Subcutaneous adipose tissue (tissue), 4 donors: ENCODE measurements around the gene SMARCA2. TPM values are rescaled to one million over a fixed set of nuclear protein-coding genes. Genes with fewer than 3 reads are reported as not detected.

Source experiments
- total RNA-seq, 4 donors: library from RNA; depleted of rRNA; stranded (reverse); fragments of >200 nt; gene quantifications; one replicate each; pipeline ENCODE4 v1.1.0, GENCODE V29; 2016
- TF ChIP-seq, protein P1 (sequence below): fragments of 450-650 bp; IDR thresholded peaks from one replicate; pipeline ENCODE4 v1.5.1; 2016; ENCODE audit warnings: low read depth, mild to moderate bottlenecking, control low read depth, antibody characterized with exemption, moderate library complexity

The SMARCA2 gene
- total RNA-seq, 4 donors from 2014 or later: 116 to 186 (median 152) TPM

DNA sequence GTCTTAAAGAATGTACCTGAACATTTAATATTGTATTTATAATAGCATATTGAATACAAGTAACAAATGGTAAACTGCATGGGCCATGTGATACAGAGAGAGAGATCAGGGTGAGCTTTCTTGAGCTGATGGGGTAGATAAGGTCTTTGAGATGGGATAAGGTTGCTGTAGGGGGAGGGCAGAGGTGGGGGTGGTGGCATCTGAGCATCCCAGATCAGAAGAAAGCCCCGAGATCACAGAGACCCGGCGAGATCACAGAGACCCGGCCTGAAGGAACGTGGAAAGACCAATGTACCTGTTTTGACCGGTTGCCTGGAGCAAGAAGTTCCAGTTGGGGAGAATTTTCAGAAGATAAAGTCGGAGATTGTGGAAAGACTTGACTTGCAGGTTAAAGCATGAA lies 6.6 kb downstream of the SMARCA2 start:
- TF ChIP-seq, protein P1, sequence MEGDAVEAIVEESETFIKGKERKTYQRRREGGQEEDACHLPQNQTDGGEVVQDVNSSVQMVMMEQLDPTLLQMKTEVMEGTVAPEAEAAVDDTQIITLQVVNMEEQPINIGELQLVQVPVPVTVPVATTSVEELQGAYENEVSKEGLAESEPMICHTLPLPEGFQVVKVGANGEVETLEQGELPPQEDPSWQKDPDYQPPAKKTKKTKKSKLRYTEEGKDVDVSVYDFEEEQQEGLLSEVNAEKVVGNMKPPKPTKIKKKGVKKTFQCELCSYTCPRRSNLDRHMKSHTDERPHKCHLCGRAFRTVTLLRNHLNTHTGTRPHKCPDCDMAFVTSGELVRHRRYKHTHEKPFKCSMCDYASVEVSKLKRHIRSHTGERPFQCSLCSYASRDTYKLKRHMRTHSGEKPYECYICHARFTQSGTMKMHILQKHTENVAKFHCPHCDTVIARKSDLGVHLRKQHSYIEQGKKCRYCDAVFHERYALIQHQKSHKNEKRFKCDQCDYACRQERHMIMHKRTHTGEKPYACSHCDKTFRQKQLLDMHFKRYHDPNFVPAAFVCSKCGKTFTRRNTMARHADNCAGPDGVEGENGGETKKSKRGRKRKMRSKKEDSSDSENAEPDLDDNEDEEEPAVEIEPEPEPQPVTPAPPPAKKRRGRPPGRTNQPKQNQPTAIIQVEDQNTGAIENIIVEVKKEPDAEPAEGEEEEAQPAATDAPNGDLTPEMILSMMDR: no peak

DNA sequence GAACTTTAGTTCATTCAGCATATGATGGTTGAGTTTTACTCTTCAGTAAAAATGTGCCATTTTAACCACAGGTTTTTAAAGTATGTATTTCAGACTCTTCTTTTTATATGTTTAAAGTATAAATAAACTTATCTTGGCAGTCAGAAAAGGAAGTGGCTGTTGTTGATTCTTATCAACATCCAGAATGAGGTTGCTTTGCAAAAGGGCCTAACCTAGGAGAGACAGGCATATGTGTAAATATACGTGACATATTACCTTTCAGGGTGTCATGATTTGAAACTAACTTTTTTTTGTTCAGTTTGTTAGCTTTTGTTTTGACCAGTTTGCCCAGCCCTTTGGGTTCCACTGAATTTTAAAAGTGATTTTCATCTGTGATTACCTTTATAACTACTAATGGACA lies 7.4 kb downstream of the SMARCA2 start:
- TF ChIP-seq, protein P1: no peak

DNA sequence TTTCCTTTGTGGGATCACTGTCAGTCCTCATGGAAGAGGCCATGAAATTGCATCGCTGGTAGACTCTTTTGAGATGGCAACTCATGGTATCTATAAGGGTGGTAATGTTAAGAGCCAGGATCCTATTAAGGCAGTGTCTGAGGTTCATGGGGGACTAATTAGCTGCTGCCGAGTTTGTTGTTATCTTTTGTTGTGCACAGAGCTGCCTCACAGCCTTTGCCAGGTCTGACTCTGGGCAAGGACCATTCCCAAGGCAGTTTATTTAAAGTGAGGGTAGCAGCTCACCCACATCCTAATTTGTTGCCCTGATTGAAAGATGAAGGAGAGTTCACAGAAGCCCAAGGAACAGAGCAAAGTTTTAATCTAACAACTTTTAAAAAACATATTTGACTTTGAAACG lies 7.9 kb downstream of the SMARCA2 start:
- TF ChIP-seq, protein P1: no peak

DNA sequence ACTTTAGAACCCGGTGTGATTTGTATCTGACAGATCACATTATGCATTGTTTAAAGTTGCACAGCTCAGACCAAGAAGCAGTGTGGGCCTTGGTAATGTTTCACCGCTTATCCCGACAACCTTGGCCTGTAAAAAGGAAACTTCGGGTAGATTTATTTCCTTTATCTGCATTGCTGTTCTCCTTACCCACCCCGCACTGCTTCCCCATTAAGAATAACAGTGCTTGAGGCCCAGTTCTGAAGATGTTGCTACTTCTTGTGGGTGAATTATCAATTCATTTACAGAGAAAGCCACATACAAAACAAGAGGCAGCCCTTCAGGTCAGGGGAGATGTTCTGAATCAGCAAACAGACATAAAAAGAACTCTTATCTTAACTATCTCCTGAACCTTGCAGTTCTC lies 8.4 kb downstream of the SMARCA2 start:
- TF ChIP-seq, protein P1: no peak

DNA sequence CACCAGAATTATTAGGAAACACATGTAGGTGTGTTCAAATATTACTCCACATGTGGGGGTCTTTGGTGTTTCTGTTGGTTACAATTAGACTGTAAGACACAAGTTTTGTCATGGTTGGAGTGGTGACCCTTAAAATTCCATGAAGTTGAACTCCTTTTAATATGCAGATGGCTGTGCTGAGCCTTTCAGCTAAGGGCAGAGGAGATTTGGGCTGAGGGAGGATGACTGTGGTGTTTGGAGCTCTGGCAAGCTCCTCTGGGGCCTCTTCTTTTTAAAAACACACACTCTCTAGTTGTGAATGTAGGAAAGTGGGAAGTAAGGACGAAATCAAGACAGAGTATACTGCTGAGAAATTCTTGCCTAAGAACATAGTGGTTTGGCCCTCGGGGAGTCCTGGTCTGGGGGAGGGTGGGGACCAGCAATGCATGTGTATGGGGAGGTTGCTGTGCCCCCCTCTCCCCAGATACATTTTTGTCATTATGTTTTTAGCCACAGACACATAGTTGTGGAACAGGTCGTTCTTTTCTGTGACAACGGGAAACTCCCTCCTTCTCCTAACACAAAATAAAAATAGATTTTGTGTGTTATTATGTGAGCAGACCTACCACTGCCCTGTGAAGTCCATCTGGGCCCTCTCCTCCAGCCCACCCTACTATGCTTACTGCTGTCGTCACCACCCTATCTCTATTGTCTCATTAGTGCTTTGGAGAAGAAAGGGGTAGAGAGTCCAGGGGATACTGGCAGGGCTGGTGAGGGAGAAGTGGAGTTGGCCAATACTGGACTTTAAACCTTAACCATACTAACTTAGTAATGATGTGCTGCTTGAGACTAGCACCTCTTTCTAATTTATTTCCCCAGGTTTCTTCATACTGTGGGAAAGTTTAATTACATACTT lies 10.0 kb downstream of the SMARCA2 start:
- TF ChIP-seq, protein P1: no peak

DNA sequence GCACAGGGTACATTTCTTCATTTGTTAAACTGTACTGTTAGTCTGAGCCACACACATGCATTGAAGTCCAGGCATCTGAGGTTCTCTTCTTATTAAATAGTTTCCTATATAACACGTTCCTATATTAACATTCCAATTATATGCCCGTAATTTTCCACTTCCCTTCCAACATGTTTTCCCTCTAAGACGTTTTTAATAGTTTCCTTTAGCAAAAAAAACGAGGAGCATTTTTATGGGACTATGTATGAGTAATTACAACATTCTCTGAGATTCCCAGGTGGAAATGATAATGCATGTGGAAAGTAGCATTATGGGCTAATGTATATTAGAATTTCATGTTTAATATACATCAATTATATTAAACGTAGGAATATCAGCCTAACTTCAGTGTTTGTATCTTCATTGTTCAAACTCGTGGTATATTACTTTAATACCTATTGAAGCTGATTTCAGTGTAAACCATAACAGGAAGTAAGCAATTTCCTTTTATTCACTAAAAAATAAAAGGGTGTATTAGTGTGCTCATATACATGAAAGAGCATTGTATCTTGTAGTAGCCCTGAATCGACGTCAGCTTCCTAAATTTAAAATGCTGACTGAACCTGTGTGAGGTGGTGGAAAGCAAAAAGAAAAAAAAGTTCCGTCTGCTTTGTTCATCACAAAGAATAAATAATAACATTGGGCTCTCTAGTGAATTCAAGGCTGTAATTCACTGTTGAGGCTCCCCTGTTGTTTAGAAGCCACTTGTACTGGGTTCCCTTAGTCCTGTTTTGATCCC lies 11.3 kb downstream of the SMARCA2 start:
- TF ChIP-seq, protein P1: no peak

DNA sequence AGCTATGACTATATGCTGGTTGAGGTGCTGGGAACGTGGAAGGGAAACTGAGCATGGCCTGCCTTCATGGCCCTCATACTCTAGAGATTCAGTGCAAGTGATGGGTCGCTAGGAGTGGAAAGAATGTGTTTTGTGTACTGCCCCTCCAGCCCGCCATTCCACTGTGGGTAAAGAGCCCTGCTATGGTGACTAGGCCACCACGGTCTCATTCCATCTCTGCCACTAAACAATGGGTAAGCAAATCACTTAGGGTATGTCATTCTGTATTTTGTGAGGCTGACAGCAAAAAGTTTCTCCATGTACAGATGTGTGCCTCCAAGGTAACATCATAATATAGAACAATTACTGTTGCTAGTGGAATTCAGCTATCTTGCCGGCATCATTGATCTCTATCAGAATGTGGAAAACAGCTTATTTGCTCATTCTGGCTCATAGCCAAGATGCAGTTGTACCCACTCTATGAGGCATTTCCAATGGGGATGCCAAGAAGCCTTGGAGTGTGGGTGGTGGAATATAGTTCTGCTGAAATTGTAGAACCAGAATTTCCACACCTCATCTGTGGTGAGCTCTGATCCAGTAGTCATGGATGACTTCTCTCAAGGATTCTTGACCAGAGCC lies 12.5 kb downstream of the SMARCA2 start:
- TF ChIP-seq, protein P1: no peak
